Natural killer cell treated with Interleukin-12 subunit alpha and Interleukin-12 subunit beta and Interleukin-15 and Interleukin-18, amount 100 ng/mL, for 72 hours (primary cell): Measurements from ENCODE around the gene WBP2. TPM values are rescaled to one million over a fixed set of nuclear protein-coding genes. Genes with fewer than 3 reads are reported as not detected.

ENCODE experiments used
- ATAC-seq, 2 donors: fragments of 150-1000 bp; cut with Tn5 transposase in 1 of 2; sonication (Bioruptor Pico), chemical (Tn5 transposase) in 1 of 2; 2 replicates each; pipeline ENCODE4 v1.10.0; 2021
- DNase-seq: peaks from one replicate; pipeline ENCODE4 v3.0.0; 2022; ENCODE audit warnings: low spot score
- H3K27ac Mint-ChIP-seq, 2 donors: 1 replicate in 1 of 2; 2 replicates in 1 of 2; pipeline ENCODE4 v1.8.0; 2022; ENCODE audit warnings: mixed read lengths in 2 of 2, mild to moderate bottlenecking in 1 of 2, moderate library complexity in 1 of 2
- H3K27me3 Mint-ChIP-seq, 2 donors: 1 replicate in 1 of 2; 2 replicates in 1 of 2; pipeline ENCODE4 v1.8.0; 2022; ENCODE audit warnings: mixed read lengths in 2 of 2
- H3K36me3 Mint-ChIP-seq: one replicate; pipeline ENCODE4 v1.8.0; 2022; ENCODE audit warnings: mixed read lengths
- H3K4me1 Mint-ChIP-seq, 2 donors: 1 replicate in 1 of 2; 2 replicates in 1 of 2; pipeline ENCODE4 v1.8.0; 2022; ENCODE audit warnings: low read depth in 2 of 2, mixed read lengths in 2 of 2, mild to moderate bottlenecking in 1 of 2
- H3K4me3 Mint-ChIP-seq: one replicate; pipeline ENCODE4 v1.8.0; 2022; ENCODE audit warnings: mixed read lengths
- H3K9me3 Mint-ChIP-seq: 2 replicates; pipeline ENCODE4 v1.8.0; 2022; ENCODE audit warnings: mixed read lengths
- total RNA-seq, 2 donors: library from RNA; stranded (reverse); gene quantifications; one replicate each; pipeline ENCODE4 v1.2.3, GENCODE V29; 2022

The WBP2 gene
- 100 to 1,000 TPM in 1 of 2 donors, 10 to 100 TPM in 1; 73.8 to 101 TPM for total RNA-seq

DNA sequence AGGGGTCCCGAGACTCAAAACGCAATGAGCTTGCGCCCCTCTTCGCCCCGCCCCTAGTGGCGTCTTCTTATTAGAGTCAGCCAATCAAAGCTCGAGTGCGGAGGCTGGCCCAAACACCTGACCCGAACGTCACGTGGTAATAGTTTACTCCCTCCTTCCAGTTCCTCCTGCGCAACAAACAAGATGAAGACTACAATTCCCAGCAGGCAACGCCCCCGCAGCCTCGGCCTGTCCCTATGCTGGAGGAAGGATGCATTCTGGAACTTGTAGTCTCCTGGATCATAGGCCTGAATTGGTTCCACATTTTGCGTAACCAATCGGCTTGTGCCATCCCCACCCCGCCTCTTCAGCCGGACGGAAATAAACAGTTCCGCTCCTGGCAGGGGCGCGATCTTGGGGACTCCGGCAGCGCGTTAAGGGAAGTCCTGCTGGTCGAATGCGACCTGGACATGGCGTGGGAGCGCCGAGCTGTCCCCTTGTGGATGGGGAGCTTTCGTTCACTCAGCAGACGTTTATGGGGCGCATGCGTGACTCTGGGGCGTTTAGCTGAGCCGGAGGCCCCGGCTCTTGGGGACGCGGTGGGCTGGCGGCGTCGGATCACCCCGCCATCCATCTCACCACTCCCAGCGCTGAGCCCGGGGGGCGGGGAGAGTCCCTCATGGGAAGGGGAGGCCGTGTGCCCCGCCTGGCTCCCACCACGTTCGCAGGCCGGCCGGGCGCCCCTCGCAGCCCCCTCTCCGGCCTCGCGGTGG lies at the start of gene WBP2:
WBP2 (minus strand) TSS at position 26 of the 752 bp plus-strand sequence. CDS start 38 bp downstream, outside the sequence.
- Mint-ChIP-seq H3K27ac (no peak within 1 kb of the TSS), H3K4me1 (peaks cover 14 to 31% of the 10 kb centered on the region in 2 donors), H3K36me3 (no peaks in the 10 kb centered on the region), H3K9me3 (no peaks in the 10 kb centered on the region), H3K4me3 (no peak within 1 kb of the TSS), H3K27me3 (no peaks in the 10 kb centered on the region)
- ATAC-seq (peak; percentile 94 to 97), DNase-seq (peak; percentile 99)

GRCh38 chr17:75902406-75902805 lies 47.3 kb upstream of the WBP2 start:
- Mint-ChIP-seq H3K4me3 (no peak overlapping the region), H3K27ac (no peak overlapping the region), H3K4me1 (peaks cover 3 to 14% of the 10 kb centered on the region in 2 donors), H3K36me3 (no peaks in the 10 kb centered on the region), H3K9me3 (no peaks in the 10 kb centered on the region), H3K27me3 (no peaks in the 10 kb centered on the region)
- no peak for ATAC-seq
- DNase-seq = no peak

GRCh38 chr17:75901727-75902126 lies 46.6 kb upstream of the WBP2 start:
- ATAC-seq = no peak
- no peak for DNase-seq
- no peak overlapping the region for H3K27ac Mint-ChIP-seq
- H3K27me3 Mint-ChIP-seq = no peaks in the 10 kb centered on the region
- peaks cover 5 to 16% of the 10 kb centered on the region in 2 donors for H3K4me1 Mint-ChIP-seq
- no peaks in the 10 kb centered on the region for H3K36me3 Mint-ChIP-seq
- H3K9me3 Mint-ChIP-seq = no peaks in the 10 kb centered on the region
- H3K4me3 Mint-ChIP-seq = no peak overlapping the region

GRCh38 chr17:75900691-75901533 lies 45.8 kb upstream of the WBP2 start:
- Mint-ChIP-seq H3K36me3 (no peaks in the 10 kb centered on the region), H3K9me3 (no peaks in the 10 kb centered on the region), H3K27me3 (no peaks in the 10 kb centered on the region), H3K4me1 (peaks cover 5 to 13% of the 10 kb centered on the region in 2 donors), H3K4me3 (no peak overlapping the region), H3K27ac (no peak overlapping the region)
- no peak for ATAC-seq
- no peak for DNase-seq

GRCh38 chr17:75899767-75900468 lies 44.8 kb upstream of the WBP2 start:
- no peak overlapping the region for H3K4me3 Mint-ChIP-seq
- peaks cover 15 to 20% of the 10 kb centered on the region in 2 donors for H3K4me1 Mint-ChIP-seq
- no peaks in the 10 kb centered on the region for H3K36me3 Mint-ChIP-seq
- no peak overlapping the region for H3K27ac Mint-ChIP-seq
- ATAC-seq = no peak
- DNase-seq = no peak
- H3K9me3 Mint-ChIP-seq = no peaks in the 10 kb centered on the region
- H3K27me3 Mint-ChIP-seq = no peaks in the 10 kb centered on the region

- no peak for ATAC-seq
- H3K27ac Mint-ChIP-seq = no peak overlapping the region
- no peak overlapping the region for H3K4me3 Mint-ChIP-seq
- H3K27me3 Mint-ChIP-seq = no peaks in the 10 kb centered on the region
- DNase-seq = no peak
- no peaks in the 10 kb centered on the region for H3K9me3 Mint-ChIP-seq
- no peaks in the 10 kb centered on the region for H3K36me3 Mint-ChIP-seq
- peaks cover 16 to 22% of the 10 kb centered on the region in 2 donors for H3K4me1 Mint-ChIP-seq
These were observed 44.2 kb upstream of the WBP2 start for GRCh38 chr17:75899353-75899752.

DNA sequence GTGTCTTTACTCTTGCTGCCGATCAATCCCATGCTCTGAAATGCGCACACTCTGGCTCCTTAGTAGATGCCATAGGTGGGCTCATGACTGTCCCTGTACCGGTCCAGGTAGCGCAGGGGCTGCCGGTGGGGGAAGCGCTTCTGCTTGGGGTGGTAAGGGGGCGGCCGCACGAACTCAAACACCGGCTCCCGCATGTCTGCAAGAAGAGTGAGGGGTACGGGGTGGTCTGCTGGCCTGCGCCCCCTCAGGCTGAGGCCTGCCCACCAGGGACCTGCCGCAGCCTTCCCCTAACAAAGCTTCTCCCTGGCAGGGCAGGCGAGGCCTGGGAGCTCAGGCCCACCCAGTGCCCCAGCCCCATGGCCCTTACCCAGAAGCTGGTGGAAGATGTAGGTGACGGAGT lies 43.7 kb upstream of the WBP2 start:
- ATAC-seq (no peak), DNase-seq (no peak)
- H3K36me3 Mint-ChIP-seq = no peaks in the 10 kb centered on the region
- H3K4me3 Mint-ChIP-seq = no peak overlapping the region
- H3K27ac Mint-ChIP-seq = no peak overlapping the region
- no peaks in the 10 kb centered on the region for H3K27me3 Mint-ChIP-seq
- H3K4me1 Mint-ChIP-seq = peaks cover 22 to 25% of the 10 kb centered on the region in 2 donors
- no peaks in the 10 kb centered on the region for H3K9me3 Mint-ChIP-seq

DNA sequence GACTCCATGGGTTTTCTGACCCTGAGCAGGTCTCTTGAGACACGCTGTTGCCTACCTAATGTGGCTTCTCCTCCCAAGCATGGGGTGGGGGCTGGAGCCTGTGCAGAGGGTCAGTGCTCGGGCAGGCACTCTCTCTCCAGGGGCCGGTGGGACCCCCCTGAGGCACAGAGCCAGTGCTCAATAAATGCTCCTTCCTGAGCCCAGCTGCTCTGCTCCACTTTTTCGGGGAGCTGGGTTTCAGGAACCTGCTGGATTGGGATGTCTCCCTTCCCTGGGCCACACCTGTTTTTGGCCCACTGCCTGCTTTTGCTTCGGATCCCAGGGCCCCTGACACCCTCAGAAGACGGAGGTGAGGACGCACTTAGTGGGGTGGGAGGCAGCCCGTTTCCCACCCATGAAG lies 42.9 kb upstream of the WBP2 start:
- Mint-ChIP-seq H3K27me3 (no peaks in the 10 kb centered on the region), H3K4me1 (peaks cover 25 to 26% of the 10 kb centered on the region in 2 donors), H3K27ac (peak overlapping the region; percentile 56 to 77), H3K4me3 (no peak overlapping the region), H3K9me3 (no peaks in the 10 kb centered on the region), H3K36me3 (no peaks in the 10 kb centered on the region)
- no peak for ATAC-seq
- no peak for DNase-seq

DNA sequence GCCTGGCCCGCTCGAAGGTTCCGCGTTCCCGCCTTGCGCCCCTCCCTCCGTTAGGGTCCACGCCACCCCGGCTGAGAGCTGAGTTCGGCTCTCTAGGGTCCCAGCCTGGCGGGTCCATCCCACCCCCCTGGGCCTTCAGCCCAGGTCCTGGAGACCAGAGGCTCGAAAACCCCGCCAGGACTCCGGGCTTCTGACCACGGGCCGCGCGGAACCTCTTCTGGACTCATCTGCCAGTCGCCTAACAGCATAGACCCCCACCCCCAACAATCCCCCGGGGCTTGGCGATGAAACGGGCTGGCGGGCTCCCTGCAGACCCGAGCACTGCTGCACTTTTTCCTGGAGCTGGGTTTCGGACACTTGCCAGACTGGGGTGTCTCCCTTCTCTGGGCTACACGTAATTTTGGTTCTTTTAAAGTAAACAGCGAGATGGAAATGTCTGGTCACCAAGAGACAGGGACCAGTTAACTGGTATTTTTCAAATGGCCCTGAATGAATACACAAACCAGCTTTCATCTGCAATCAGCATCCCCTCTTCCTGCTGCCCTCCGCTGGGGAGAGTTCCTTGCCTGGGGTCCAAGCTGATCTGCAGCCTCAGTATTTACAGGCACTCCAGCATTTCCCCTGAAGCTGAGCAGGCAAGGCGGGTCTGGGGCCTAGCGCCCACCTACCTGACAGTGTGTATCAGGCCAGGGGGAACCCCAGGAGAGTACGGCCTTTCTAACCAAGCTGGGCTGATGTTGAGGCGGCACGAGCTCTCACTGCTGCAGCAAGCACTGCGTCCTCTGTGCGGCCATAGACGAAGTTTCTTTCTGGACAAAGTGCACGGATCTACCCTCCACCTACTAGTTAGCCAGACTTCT lies 42.3 kb upstream of the WBP2 start:
- Mint-ChIP-seq H3K36me3 (no peaks in the 10 kb centered on the region), H3K4me3 (peak overlapping the region; percentile 93), H3K4me1 (peaks cover 25 to 26% of the 10 kb centered on the region in 2 donors), H3K9me3 (no peaks in the 10 kb centered on the region), H3K27ac (peak overlapping the region; percentile 56 to 77), H3K27me3 (no peaks in the 10 kb centered on the region)
- ATAC-seq = no peak
- DNase-seq = no peak

- DNase-seq = peak; percentile 89
- H3K36me3 Mint-ChIP-seq = no peaks in the 10 kb centered on the region
- H3K9me3 Mint-ChIP-seq = no peaks in the 10 kb centered on the region
- H3K27me3 Mint-ChIP-seq = no peaks in the 10 kb centered on the region
- H3K27ac Mint-ChIP-seq = peak within 1 kb of the TSS; percentile 82 to 90
- H3K4me3 Mint-ChIP-seq = peak within 1 kb of the TSS; percentile 93
- ATAC-seq = peak; percentile 90 to 91
- H3K4me1 Mint-ChIP-seq = peaks cover 25 to 26% of the 10 kb centered on the region in 2 donors
These were observed 41.5 kb upstream of the WBP2 start, which contains the start of gene TRIM65 for GRCh38 chr17:75896415-75897159. Gene TRIM65 (minus strand): TSS chr17:75896951. CDS start chr17:75896937, 14 bp downstream.

DNA sequence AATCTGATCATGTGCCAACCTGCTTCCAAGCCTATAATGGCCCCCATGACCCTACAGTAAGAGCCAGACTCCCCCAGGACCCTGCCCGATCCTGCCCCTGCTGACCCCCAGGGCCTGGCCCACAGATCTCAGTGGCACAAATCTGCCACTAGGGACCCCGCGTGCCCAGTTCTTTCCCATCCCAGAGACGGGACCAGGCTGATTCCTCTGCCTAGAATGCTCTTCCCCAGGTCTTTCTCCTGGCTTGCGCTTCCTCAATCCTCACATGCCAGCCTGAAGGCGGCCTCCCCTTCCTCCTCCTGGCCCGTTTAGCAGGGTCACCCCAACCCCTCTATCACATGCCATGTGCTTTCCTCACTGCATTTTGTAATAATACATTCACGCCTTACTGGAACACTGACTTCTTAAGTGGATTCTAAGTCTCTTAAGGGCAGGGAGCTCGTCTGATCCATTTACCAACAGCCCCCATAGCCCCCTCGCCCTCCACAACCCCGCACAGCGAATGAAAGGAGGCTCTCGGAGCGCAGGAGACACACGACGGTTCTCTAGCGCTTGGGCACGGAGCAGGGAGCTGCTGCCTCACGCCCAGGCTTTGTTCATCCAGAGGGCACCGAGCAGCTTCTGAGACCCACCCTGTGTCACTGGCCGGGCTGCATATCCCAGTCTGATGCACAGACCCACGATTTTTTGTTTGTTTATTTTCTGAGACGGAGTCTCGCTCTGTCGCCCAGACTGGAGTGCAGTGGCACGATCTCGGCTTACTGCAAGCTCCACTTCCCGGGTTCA lies 40.4 kb upstream of the WBP2 start:
- H3K27ac Mint-ChIP-seq = peak overlapping the region; percentile 82 to 90
- H3K4me1 Mint-ChIP-seq = peaks cover 25 to 26% of the 10 kb centered on the region in 2 donors
- H3K9me3 Mint-ChIP-seq = no peaks in the 10 kb centered on the region
- H3K36me3 Mint-ChIP-seq = no peaks in the 10 kb centered on the region
- H3K4me3 Mint-ChIP-seq = peak overlapping the region; percentile 93
- no peak for ATAC-seq
- peak; percentile 55 for DNase-seq
- H3K27me3 Mint-ChIP-seq = no peaks in the 10 kb centered on the region
